Measurements from ENCODE around the gene PCDH10.

Gene PCDH10

DNA sequence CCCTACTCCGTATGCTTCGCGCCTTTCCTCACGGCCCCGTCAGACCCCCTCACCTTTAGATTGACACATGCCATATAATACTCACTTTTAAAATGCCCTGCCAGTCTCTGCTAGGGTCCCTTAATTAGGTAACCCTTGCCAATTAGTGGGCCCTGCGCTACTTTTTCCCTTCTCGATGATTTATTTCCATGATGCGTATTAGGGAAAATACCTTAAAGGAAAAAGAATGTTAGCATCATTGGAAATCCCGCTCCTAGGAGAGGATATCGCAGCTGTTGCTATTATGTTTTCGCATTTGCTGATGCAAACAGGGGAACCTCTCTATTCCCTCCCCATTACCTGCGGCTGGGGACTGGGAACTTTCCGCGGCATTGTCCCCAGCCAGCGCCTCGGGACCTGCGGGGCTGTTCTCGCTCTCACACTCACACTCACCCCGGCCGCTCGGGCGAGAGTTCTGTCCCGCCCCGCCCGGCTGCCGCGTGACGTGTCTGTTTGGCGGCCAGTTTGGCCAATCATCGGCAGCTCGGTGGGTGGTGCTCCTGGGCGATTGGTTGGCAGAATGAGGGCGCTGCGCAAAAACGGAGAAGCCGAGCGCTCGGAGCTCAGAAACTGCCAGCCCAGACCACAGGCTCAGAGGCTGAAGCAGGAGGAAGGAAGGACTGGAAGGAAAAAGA is at the start of gene PCDH10:
TSS of gene PCDH10 (plus strand) at position 605 of the 674 bp plus-strand sequence. CDS start 847 bp downstream, outside the sequence.
- peak; percentile 89 for DNase-seq (ENCODE audit: low read depth, low spot score)

- no peak for DNase-seq (ENCODE audit: low read depth, low spot score)
Observed at GRCh38 chr4:133102043-133102442, 47.1 kb upstream of the PCDH10 start.

DNA sequence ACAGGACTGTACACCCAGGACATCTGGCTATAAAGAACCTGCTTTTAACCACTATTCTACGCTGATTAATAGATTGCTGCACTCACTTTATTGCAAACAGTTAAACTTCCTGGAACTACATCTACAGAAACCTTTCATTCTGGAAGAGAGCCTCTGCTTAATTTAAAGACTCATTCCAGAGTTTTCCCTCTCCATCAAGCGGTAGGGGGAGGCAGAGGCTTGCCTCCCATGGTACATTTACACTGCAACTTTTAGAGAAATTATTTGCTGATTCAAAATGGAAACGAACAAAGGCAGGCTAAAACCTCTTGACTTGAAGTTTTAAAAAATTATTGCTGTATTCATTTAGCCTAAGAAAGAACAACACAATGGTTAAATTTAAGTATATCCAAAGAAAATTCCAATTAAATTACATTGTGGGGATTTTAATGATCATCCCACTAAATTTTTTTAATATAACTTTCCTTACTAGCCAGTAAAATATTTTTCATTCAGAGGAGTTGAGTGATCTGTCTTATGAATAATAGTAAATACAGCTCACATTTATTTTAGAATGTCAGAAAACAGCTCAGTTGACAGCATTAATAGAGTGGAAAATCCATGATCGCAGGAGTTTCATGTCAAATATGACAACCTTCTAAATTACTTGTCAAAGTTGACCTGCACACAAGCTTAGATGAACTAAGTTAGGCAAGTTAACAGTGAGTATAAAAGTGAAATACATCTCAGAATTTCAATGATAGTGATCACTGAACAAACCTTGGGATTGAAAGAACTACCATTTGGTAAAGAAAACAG is 46.3 kb upstream of the PCDH10 start:
- DNase-seq (ENCODE audit: low read depth, low spot score): no peak

- no peak for DNase-seq (ENCODE audit: low read depth, low spot score)
Observed at GRCh38 chr4:133112641-133113040, 36.5 kb upstream of the PCDH10 start.

- DNase-seq (ENCODE audit: low read depth, low spot score): no peak
Observed at GRCh38 chr4:133124746-133125145, 24.3 kb upstream of the PCDH10 start.

DNA sequence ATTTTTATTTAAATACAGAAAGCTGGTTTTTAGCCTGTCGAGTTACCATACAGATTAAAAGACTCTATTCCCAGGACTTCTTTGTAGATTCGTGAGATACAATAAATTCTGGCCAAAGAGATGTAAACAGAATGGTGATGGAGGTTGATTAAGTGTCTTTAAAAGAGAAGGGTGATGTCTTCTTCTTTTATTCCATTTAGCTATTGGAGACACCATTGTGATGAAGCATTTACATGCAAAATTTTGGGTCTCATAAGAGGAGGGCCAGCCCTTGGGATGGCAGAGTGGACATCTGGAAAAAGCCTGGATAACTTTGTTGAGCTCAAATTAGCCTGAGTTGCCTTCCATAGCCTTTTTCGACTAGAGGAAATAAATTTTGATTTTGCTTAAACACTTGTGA is 21.6 kb upstream of the PCDH10 start:
- DNase-seq (ENCODE audit: low read depth, low spot score): no peak

GRCh38 chr4:133129237-133129636 is 19.9 kb upstream of the PCDH10 start:
- no peak for DNase-seq (ENCODE audit: low read depth, low spot score)

- no peak for DNase-seq (ENCODE audit: low read depth, low spot score)
Observed at GRCh38 chr4:133130171-133130570, 18.9 kb upstream of the PCDH10 start.

- no peak for DNase-seq (ENCODE audit: low read depth, low spot score)
Observed at GRCh38 chr4:133131829-133132460, 17.1 kb upstream of the PCDH10 start.

- DNase-seq (ENCODE audit: low read depth, low spot score): no peak
Observed at GRCh38 chr4:133136833-133137232, 12.3 kb upstream of the PCDH10 start.

DNA sequence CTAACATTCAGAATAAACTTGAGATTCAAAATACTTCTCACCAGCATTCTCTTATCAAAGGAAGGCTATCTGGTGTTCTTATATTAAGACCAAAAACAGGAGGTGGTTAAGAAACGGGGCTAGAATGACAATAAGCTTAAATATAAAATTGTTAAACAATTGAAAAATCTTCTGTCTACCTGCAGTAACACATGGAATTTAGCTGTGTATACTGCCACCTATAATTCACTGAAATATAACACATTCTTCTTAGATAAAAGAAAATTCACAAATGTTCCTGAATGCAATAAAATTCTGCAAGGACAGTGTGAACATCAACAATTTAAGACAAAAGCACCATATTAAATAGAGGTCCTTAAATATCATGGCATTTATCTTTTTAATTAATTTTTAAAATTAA is 11.5 kb upstream of the PCDH10 start:
- DNase-seq (ENCODE audit: low read depth, low spot score): no peak

DNA sequence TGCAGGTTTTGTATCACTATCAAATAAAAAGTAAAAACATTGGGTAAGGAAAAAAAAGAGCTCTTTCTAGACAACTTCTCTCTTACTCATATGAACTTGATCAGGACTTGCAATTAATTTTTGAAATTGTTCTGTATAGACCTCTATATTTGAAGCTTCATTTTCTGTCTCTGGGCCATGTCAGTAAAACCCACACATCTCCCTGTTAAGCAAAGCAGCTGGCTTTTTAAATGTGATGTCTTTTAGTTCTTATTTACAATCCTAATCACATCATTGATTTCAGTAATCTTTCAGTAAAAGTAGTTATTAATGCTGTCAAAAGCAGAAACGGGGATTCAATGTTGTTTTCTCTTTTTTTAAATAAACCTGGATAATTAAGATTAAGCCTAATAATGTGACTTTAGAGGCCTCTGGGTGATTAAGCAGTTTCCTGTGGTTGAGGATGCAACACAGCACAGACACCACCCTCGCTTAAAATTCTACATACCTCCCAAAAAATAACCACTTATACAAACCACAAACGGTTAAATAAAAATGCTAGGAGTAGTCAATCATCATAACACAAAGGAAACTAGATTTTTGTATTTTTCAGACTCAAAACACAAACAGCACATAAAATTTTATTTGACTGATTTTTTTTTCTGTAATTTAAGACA is 5.2 kb upstream of the PCDH10 start:
- no peak for DNase-seq (ENCODE audit: low read depth, low spot score)

DNA sequence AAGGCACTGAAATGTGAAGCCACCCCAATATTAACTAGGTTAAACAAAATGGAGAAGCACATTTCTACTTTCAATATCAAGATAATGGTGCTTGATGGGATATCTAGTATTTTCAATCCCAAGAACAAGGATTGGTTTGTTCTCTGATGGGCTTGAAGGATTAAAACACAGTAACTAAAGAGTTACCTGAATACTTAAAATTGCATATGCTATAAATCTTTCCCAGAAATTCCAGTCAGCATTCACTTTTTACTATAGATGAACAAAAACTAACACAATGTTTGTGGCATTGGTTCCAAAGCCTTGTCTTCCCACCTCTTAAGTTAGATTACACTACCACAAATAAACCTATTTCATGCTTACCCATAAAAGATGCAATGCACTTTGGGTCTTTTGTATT is 3.9 kb upstream of the PCDH10 start:
- no peak for DNase-seq (ENCODE audit: low read depth, low spot score)

GRCh38 chr4:133145758-133146573 is 3.1 kb upstream of the PCDH10 start:
- no peak for DNase-seq (ENCODE audit: low read depth, low spot score)

GRCh38 chr4:133146574-133147241 is 2.4 kb upstream of the PCDH10 start:
- no peak for DNase-seq (ENCODE audit: low read depth, low spot score)

- no peak for DNase-seq (ENCODE audit: low read depth, low spot score)
Observed at GRCh38 chr4:133147286-133147821, 1.7 kb upstream of the PCDH10 start.

DNA sequence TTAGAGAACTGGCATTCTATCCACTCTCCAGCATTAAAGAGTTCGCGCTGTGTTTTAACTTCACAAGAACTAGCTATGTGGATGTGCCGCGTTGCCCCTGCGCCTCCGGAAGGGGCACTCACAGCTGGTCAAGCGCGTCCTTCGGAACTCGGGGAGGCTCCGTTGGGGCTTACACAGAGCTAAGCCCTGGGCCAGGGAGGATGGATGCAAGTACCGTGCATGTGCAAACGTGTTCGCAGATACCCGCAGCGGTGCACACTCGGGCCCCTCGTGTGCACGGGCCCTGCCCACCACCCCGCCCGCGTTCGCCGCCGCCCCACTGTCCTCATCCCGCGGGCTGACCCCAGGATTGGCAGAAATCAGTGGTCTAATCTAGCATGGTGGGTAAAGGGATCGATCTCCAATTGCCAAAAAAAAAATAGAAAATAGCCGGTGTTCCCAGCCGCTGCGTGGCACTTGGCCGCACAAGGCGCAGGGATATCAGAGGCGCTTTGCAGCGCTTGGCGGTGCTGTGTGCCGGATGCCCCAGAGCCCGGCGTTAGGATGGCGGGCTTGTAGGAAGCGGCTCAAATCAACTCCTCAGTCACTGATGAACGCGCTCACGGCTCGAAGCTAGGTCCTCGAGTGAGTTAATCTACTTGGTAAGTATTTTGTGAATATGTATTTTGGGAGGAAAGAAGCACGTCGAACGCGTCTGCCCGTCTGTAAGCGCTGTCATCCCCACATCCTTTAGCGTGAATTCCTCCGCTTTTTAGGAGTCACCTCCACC is 989 bp upstream of the PCDH10 start:
- no peak for DNase-seq (ENCODE audit: low read depth, low spot score)

GRCh38 chr4:133149364-133149695 is 236 bp downstream of the PCDH10 start:
- no peak for DNase-seq (ENCODE audit: low read depth, low spot score)

DNA sequence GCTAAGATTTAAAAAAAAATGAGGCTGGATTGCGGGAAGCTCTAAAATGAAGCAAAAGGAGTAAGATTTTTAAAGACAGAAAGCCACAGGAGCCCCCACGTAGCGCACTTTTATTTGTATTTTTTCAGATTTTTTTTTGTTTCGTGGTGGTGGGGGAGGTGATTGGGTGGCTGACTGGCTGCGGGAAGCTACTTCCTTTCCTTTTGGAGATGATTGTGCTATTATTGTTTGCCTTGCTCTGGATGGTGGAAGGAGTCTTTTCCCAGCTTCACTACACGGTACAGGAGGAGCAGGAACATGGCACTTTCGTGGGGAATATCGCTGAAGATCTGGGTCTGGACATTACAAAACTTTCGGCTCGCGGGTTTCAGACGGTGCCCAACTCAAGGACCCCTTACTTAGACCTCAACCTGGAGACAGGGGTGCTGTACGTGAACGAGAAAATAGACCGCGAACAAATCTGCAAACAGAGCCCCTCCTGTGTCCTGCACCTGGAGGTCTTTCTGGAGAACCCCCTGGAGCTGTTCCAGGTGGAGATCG is 908 bp downstream of the PCDH10 start:
- DNase-seq (ENCODE audit: low read depth, low spot score): no peak

Measured in brain pericyte (primary cell).